Activated gamma-delta T cell treated with Interleukin-2 at 50 U/mL for 16 hours (primary cell): ENCODE results near the gene ZNF23.

Experiments used
- DNase-seq: peaks from one replicate; pipeline ENCODE4 v3.0.0-alpha.2; 2020

The ZNF23 gene

GRCh38 chr16:71425746-71426068 is 36.3 kb downstream of the ZNF23 start:
- no peak for DNase-seq

- DNase-seq = no peak
Observed at GRCh38 chr16:71424626-71425025, 37.4 kb downstream of the ZNF23 start.

- no peak for DNase-seq
Observed at GRCh38 chr16:71423865-71424264, 38.2 kb downstream of the ZNF23 start.

GRCh38 chr16:71423016-71423415 is 39.0 kb downstream of the ZNF23 start:
- no peak for DNase-seq

- no peak for DNase-seq
Observed at GRCh38 chr16:71421911-71422310, 40.1 kb downstream of the ZNF23 start.

GRCh38 chr16:71414038-71414437 is 48.0 kb downstream of the ZNF23 start:
- DNase-seq = no peak

- DNase-seq = no peak
Observed at GRCh38 chr16:71413341-71413740, 48.7 kb downstream of the ZNF23 start.

GRCh38 chr16:71412270-71413160 is 49.5 kb downstream of the ZNF23 start:
- DNase-seq = peak; percentile 70

GRCh38 chr16:71410146-71410545 is 51.9 kb downstream of the ZNF23 start:
- no peak for DNase-seq

GRCh38 chr16:71409011-71409775 is 52.9 kb downstream of the ZNF23 start:
- no peak for DNase-seq

GRCh38 chr16:71408536-71408935 is 53.5 kb downstream of the ZNF23 start:
- DNase-seq = no peak

GRCh38 chr16:71407731-71408130 is 54.3 kb downstream of the ZNF23 start:
- DNase-seq = no peak

- DNase-seq = no peak
Observed at GRCh38 chr16:71406724-71407123, 55.3 kb downstream of the ZNF23 start.

- no peak for DNase-seq
Observed at GRCh38 chr16:71406316-71406715, 55.7 kb downstream of the ZNF23 start.

- DNase-seq = no peak
Observed at GRCh38 chr16:71404364-71404763, 57.7 kb downstream of the ZNF23 start.

GRCh38 chr16:71402674-71403073 is 59.4 kb downstream of the ZNF23 start:
- DNase-seq = no peak

GRCh38 chr16:71402007-71402406 is 60.0 kb downstream of the ZNF23 start:
- no peak for DNase-seq

- DNase-seq = no peak
Observed at GRCh38 chr16:71399801-71400563, 62.1 kb downstream of the ZNF23 start.
